NCI-H460 (cell line): Measurements from ENCODE around the gene CDC42BPB. TPM values are rescaled to one million over a fixed set of nuclear protein-coding genes. Genes with fewer than 3 reads are reported as not detected.
A peak's percentile ranks its signal among the peaks of the same experiment; 100 is the strongest.
"Not testable (repeated sequence)": the region's sequence is repeated elsewhere in the genome, so short reads cannot be mapped to it uniquely, and the experiment has no call there.

Source experiments
- DNase-seq: peaks from one replicate; pipeline ENCODE4 v3.0.0-alpha.2; 2016; ENCODE audit warnings: low read depth; ENCODE audit errors: extremely low read depth
- total RNA-seq: library from RNA; depleted of rRNA; stranded (reverse); fragments of >200 nt; shearing (Covaris generic); gene quantifications from 2 replicates; pipeline ENCODE4 v1.2.3, GENCODE V29; 2014

CDC42BPB gene
- total RNA-seq, 1 experiment from 2014 or later: 54.9 TPM

- DNase-seq: peak; percentile 40
Measured at GRCh38 chr14:103056322-103057027, 874 bp downstream of the CDC42BPB start.

- DNase-seq: no peak
Measured at GRCh38 chr14:103055695-103056094, 1.7 kb downstream of the CDC42BPB start.

GRCh38 chr14:103052407-103052806 is 4.9 kb downstream of the CDC42BPB start:
- DNase-seq: no peak

GRCh38 chr14:103050935-103051334 is 6.4 kb downstream of the CDC42BPB start:
- DNase-seq: no peak

- DNase-seq: not testable (repeated sequence)
Measured at GRCh38 chr14:103047453-103047852, 9.9 kb downstream of the CDC42BPB start.

- no peak for DNase-seq
Measured at GRCh38 chr14:103045371-103045869, 11.9 kb downstream of the CDC42BPB start.

GRCh38 chr14:103043257-103044015 is 13.9 kb downstream of the CDC42BPB start:
- no peak for DNase-seq

- no peak for DNase-seq
Measured at GRCh38 chr14:103041464-103041863, 15.9 kb downstream of the CDC42BPB start.

GRCh38 chr14:103033681-103034096 is 23.7 kb downstream of the CDC42BPB start:
- no peak for DNase-seq

- no peak for DNase-seq
Measured at GRCh38 chr14:103031956-103032355, 25.4 kb downstream of the CDC42BPB start.

GRCh38 chr14:103031566-103031911 is 25.8 kb downstream of the CDC42BPB start:
- DNase-seq: no peak

GRCh38 chr14:103030741-103031565 is 26.4 kb downstream of the CDC42BPB start:
- DNase-seq: no peak

GRCh38 chr14:103029936-103030335 is 27.4 kb downstream of the CDC42BPB start:
- DNase-seq: no peak

- DNase-seq: no peak
Measured at GRCh38 chr14:103028772-103029171, 28.6 kb downstream of the CDC42BPB start.

GRCh38 chr14:103028161-103028767 is 29.1 kb downstream of the CDC42BPB start:
- no peak for DNase-seq

- no peak for DNase-seq
Measured at GRCh38 chr14:103027451-103027850, 29.9 kb downstream of the CDC42BPB start.

GRCh38 chr14:103026988-103027387 is 30.4 kb downstream of the CDC42BPB start:
- no peak for DNase-seq

GRCh38 chr14:103026196-103026595 is 31.2 kb downstream of the CDC42BPB start:
- not testable (repeated sequence) for DNase-seq

GRCh38 chr14:103023881-103024473 is 33.4 kb downstream of the CDC42BPB start:
- DNase-seq: no peak

GRCh38 chr14:103022685-103023044 is 34.7 kb downstream of the CDC42BPB start:
- no peak for DNase-seq
